ENCODE measurements around the gene SDK2.
A peak's percentile ranks its signal among the peaks of the same experiment; 100 is the strongest.

SDK2 gene

DNA sequence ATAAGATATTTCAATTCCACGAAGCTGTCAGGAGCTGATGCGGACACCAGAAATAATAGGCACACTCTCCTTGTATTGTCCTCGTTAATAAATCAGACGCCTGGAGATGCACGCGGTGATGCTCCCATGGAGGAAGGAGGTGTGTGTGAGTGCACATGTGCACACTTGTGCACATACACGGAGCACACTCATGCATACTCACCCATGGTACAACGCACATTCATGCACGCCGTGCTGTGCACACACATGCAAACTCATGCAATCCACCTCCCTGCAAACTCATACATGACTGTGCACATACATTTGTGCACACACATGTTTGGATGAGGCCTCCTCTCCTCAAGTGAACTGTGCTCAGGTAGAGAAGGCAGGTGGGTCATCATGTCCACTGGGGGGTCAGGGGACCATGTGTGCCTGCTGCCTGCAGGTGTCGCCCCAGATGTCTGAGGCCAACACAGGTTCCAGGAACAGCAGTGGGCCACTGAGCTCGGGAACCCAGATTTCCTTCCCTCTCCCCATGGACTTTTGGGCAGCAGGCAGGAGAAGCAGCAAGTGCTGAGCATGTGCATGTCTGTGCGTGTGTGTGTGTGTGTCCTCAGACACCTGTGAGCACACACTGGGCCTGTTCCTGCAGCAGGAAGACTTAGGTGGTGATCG, 165.3 kb downstream of the SDK2 start:
- no peaks in the 10 kb centered on the region for H3K79me2 ChIP-seq (ENCODE audit: low read length)
- no peak overlapping the region for H2AFZ ChIP-seq (ENCODE audit: low read length)
- no peak overlapping the region for H3K4me3 ChIP-seq (ENCODE audit: low read length)
- TF ChIP-seq, protein P1, sequence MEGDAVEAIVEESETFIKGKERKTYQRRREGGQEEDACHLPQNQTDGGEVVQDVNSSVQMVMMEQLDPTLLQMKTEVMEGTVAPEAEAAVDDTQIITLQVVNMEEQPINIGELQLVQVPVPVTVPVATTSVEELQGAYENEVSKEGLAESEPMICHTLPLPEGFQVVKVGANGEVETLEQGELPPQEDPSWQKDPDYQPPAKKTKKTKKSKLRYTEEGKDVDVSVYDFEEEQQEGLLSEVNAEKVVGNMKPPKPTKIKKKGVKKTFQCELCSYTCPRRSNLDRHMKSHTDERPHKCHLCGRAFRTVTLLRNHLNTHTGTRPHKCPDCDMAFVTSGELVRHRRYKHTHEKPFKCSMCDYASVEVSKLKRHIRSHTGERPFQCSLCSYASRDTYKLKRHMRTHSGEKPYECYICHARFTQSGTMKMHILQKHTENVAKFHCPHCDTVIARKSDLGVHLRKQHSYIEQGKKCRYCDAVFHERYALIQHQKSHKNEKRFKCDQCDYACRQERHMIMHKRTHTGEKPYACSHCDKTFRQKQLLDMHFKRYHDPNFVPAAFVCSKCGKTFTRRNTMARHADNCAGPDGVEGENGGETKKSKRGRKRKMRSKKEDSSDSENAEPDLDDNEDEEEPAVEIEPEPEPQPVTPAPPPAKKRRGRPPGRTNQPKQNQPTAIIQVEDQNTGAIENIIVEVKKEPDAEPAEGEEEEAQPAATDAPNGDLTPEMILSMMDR (IDR thresholded peaks at IDR 0.05; ENCODE audit: low read length): peak; percentile 21; the same call in 1 of the 2 replicates
- no peak for TF ChIP-seq EZH2phosphoT487 (IDR thresholded peaks at IDR 0.05; ENCODE audit: low read length)
- TF ChIP-seq EZH2 (optimal IDR thresholded peaks at IDR 0.05; ENCODE audit: low read depth, low read length): no peak
- H3K27me3 ChIP-seq (replicated peaks; ENCODE audit: insufficient read depth, low read length): peaks cover 75% of the 10 kb centered on the region
- H3K27ac ChIP-seq (ENCODE audit: low read length): no peak overlapping the region
- H3K9me3 ChIP-seq (replicated peaks; ENCODE audit: insufficient read depth, low read length): no peaks in the 10 kb centered on the region
- H4K20me1 ChIP-seq (ENCODE audit: insufficient read depth, low read length): no peaks in the 10 kb centered on the region
- peaks cover 4% of the 10 kb centered on the region; the same call in 1 of the 2 replicates for H3K4me1 ChIP-seq (ENCODE audit: low read length)
- no peaks in the 10 kb centered on the region for H3K9me2 ChIP-seq (replicated peaks; ENCODE audit: insufficient read depth, low read length)
- H3K36me3 ChIP-seq (replicated peaks; ENCODE audit: insufficient read depth, low read length): no peaks in the 10 kb centered on the region
- no peak overlapping the region for H3K4me2 ChIP-seq (ENCODE audit: low read depth, low read length)
- H3F3A ChIP-seq (ENCODE audit: insufficient read depth, low read length): no peaks in the 10 kb centered on the region
- no peak overlapping the region for H3K9ac ChIP-seq (ENCODE audit: low read length)
- no peak for DNase-seq

DNA sequence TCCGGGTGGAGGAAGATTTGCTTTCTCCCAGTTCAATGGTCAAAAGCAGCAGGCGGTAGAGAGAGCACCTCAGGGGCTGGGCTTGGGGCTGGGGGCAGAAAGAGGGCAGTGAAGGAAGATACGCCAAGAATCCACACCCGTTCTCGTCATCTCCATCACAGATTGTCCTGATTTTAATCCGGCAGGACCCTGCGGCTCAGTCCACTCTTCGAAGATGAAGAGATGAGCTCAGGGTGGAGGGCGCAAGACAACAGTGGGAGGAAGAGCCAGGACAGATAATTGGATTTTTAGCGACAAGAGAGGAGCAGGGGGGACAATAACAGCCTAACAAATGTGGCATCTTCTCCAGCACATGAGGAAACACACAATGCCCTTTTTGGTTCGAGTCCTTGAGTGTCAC, 165.9 kb downstream of the SDK2 start:
- no peaks in the 10 kb centered on the region for H3F3A ChIP-seq (ENCODE audit: insufficient read depth, low read length)
- H2AFZ ChIP-seq (ENCODE audit: low read length): no peak overlapping the region
- H3K4me2 ChIP-seq (ENCODE audit: low read depth, low read length): no peak overlapping the region
- H3K79me2 ChIP-seq (ENCODE audit: low read length): no peaks in the 10 kb centered on the region
- no peak for DNase-seq
- H3K36me3 ChIP-seq (replicated peaks; ENCODE audit: insufficient read depth, low read length): no peaks in the 10 kb centered on the region
- H3K4me3 ChIP-seq (ENCODE audit: low read length): no peak overlapping the region
- H3K9ac ChIP-seq (ENCODE audit: low read length): no peak overlapping the region
- no peaks in the 10 kb centered on the region for H4K20me1 ChIP-seq (ENCODE audit: insufficient read depth, low read length)
- H3K9me2 ChIP-seq (replicated peaks; ENCODE audit: insufficient read depth, low read length): no peaks in the 10 kb centered on the region
- no peak for TF ChIP-seq EZH2 (optimal IDR thresholded peaks at IDR 0.05; ENCODE audit: low read depth, low read length)
- TF ChIP-seq, protein P1 (IDR thresholded peaks at IDR 0.05; ENCODE audit: low read length): no peak
- TF ChIP-seq EZH2phosphoT487 (IDR thresholded peaks at IDR 0.05; ENCODE audit: low read length): no peak
- H3K27ac ChIP-seq (ENCODE audit: low read length): no peak overlapping the region
- H3K4me1 ChIP-seq (ENCODE audit: low read length): peaks cover 4% of the 10 kb centered on the region; the same call in 1 of the 2 replicates
- H3K27me3 ChIP-seq (replicated peaks; ENCODE audit: insufficient read depth, low read length): peaks cover 80% of the 10 kb centered on the region
- H3K9me3 ChIP-seq (replicated peaks; ENCODE audit: insufficient read depth, low read length): no peaks in the 10 kb centered on the region

DNA sequence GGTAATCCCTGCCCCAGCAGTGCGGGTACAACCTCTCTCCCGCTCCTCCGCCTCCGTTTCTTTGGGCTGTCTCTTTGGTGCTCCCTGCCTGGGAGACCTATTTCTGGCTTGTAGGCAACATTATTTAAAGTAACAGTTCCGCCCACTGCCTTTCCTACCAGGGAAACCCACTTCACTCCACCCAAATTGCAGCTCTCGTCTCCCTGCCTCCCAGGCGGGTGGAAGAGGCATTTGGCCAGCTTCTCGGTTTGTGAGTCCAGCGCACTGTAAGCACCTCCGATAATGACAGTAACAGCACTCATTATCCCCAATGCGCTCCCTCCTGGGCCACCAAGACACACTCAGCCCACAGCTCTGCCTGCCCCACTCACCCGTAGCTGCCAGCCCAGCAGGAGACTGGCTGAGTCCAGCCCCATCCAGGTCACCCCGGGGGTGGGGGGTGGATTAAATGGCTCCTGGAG, 167.3 kb downstream of the SDK2 start:
- H3K27ac ChIP-seq (ENCODE audit: low read length): no peak overlapping the region

More for the DNA sequence above, 167.3 kb downstream of the SDK2 start:
- Histone ChIP-seq H3K9ac (ENCODE audit: low read length) (no peak overlapping the region), H2AFZ (ENCODE audit: low read length) (no peak overlapping the region), H3K36me3 (replicated peaks; ENCODE audit: insufficient read depth, low read length) (no peaks in the 10 kb centered on the region), H4K20me1 (ENCODE audit: insufficient read depth, low read length) (no peaks in the 10 kb centered on the region), H3K4me3 (ENCODE audit: low read length) (no peak overlapping the region), H3K4me2 (ENCODE audit: low read depth, low read length) (no peak overlapping the region), H3F3A (ENCODE audit: insufficient read depth, low read length) (no peaks in the 10 kb centered on the region), H3K9me3 (replicated peaks; ENCODE audit: insufficient read depth, low read length) (no peaks in the 10 kb centered on the region), H3K27me3 (replicated peaks; ENCODE audit: insufficient read depth, low read length) (peaks cover 77% of the 10 kb centered on the region), H3K9me2 (replicated peaks; ENCODE audit: insufficient read depth, low read length) (no peaks in the 10 kb centered on the region), H3K4me1 (ENCODE audit: low read length) (peaks cover 4% of the 10 kb centered on the region; the same call in 1 of the 2 replicates), H3K79me2 (ENCODE audit: low read length) (no peaks in the 10 kb centered on the region)
- DNase-seq: no peak
- TF ChIP-seq EZH2 (optimal IDR thresholded peaks at IDR 0.05; ENCODE audit: low read depth, low read length): no peak
- no peak for TF ChIP-seq EZH2phosphoT487 (IDR thresholded peaks at IDR 0.05; ENCODE audit: low read length)
- TF ChIP-seq, protein P1 (IDR thresholded peaks at IDR 0.05; ENCODE audit: low read length): no peak

Data from MM.1S (cell line).